Mesenchymal stem cell (in vitro differentiated cells and primary cell): ENCODE data around the gene MUC4.

Experiments
- DNase-seq: peaks from one replicate; pipeline ENCODE4 v3.0.0-alpha.2; 2013
- H2AFZ ChIP-seq: one replicate; pipeline ENCODE4 v1.6.1; 2013; ENCODE audit warnings: low read depth, mild to moderate bottlenecking, control low read depth, inconsistent platforms, low read length, moderate library complexity
- H2AK5ac ChIP-seq: 2 replicates; pipeline ENCODE4 v1.6.1; 2013; ENCODE audit warnings: low read length, moderate library complexity, mild to moderate bottlenecking, inconsistent platforms; ENCODE audit not compliant: severe bottlenecking
- H2BK120ac ChIP-seq: one replicate; pipeline ENCODE4 v1.6.1; 2013; ENCODE audit warnings: low read depth, mild to moderate bottlenecking, inconsistent platforms, low read length, moderate library complexity
- H2BK12ac ChIP-seq, 2 experiments: one replicate each; pipeline ENCODE4 v1.6.1; 2013; ENCODE audit warnings: inconsistent platforms in 2 of 2, low read length in 2 of 2, mild to moderate bottlenecking in 2 of 2, moderate library complexity in 2 of 2, control low read depth in 1 of 2
- H2BK15ac ChIP-seq: one replicate; pipeline ENCODE4 v1.6.1; 2013; ENCODE audit warnings: mild to moderate bottlenecking, low read depth, inconsistent platforms; ENCODE audit not compliant: poor library complexity, severe bottlenecking
- H2BK5ac ChIP-seq: 2 replicates; pipeline ENCODE4 v1.6.1; 2013; ENCODE audit warnings: low read depth, mild to moderate bottlenecking, low read length, control low read depth, inconsistent platforms; ENCODE audit not compliant: poor library complexity, severe bottlenecking
- H3K14ac ChIP-seq, 2 experiments: one replicate each; pipeline ENCODE4 v1.6.1; 2013; ENCODE audit warnings: inconsistent platforms in 2 of 2, low read length in 2 of 2, control low read depth in 1 of 2, mild to moderate bottlenecking in 1 of 2, moderate library complexity in 1 of 2
- H3K18ac ChIP-seq, 2 experiments: one replicate each; pipeline ENCODE4 v1.6.1; 2013; ENCODE audit warnings: inconsistent platforms in 2 of 2, low read length in 2 of 2, control low read depth in 1 of 2, low read depth in 1 of 2, mild to moderate bottlenecking in 1 of 2
- H3K23ac ChIP-seq, 2 experiments: one replicate each; pipeline ENCODE4 v1.6.1; 2013; ENCODE audit warnings: inconsistent platforms in 2 of 2, low read length in 2 of 2, mild to moderate bottlenecking in 2 of 2, moderate library complexity in 2 of 2, control low read depth in 1 of 2
- H3K27ac ChIP-seq: 2 replicates; pipeline ENCODE4 v1.5.1; 2013; ENCODE audit warnings: mild to moderate bottlenecking, moderate library complexity, low read length, control low read depth, inconsistent platforms; ENCODE audit not compliant: poor library complexity, severe bottlenecking
- H3K27me3 ChIP-seq, 2 experiments: 2 replicates each; pipeline versions ENCODE4 v1.6.1 to v1.7.0; 2013; ENCODE audit warnings: low read length in 2 of 2, mild to moderate bottlenecking in 2 of 2, moderate library complexity in 2 of 2, control low read depth in 1 of 2, inconsistent platforms in 1 of 2; ENCODE audit not compliant: control insufficient read depth in 1 of 2, insufficient read depth in 1 of 2
- H3K36me3 ChIP-seq, 2 experiments: 2 replicates each; pipeline versions ENCODE4 v1.6.1 to v1.7.0; 2013; ENCODE audit warnings: low read length in 2 of 2, control low read depth in 1 of 2, inconsistent platforms in 1 of 2, low read depth in 1 of 2, mild to moderate bottlenecking in 1 of 2; ENCODE audit not compliant: insufficient read depth in 2 of 2, control insufficient read depth in 1 of 2
- H3K4ac ChIP-seq, 2 experiments: one replicate each; pipeline ENCODE4 v1.6.1; 2013; ENCODE audit warnings: inconsistent platforms in 2 of 2, low read length in 2 of 2, mild to moderate bottlenecking in 2 of 2, moderate library complexity in 2 of 2, control low read depth in 1 of 2, low read depth in 1 of 2
- H3K4me1 ChIP-seq: 2 replicates; pipeline ENCODE4 v1.6.1; 2013; ENCODE audit warnings: low read depth, low read length, control low read depth; ENCODE audit not compliant: control insufficient read depth, insufficient read depth
- H3K4me2 ChIP-seq: 2 replicates; pipeline ENCODE4 v1.6.1; 2013; ENCODE audit warnings: low read length, mild to moderate bottlenecking, inconsistent platforms; ENCODE audit not compliant: poor library complexity, severe bottlenecking
- H3K4me3 ChIP-seq, 2 experiments: 2 replicates each; pipeline versions ENCODE4 v1.5.1 to v1.7.0; 2013; ENCODE audit warnings: low read length in 2 of 2, mild to moderate bottlenecking in 2 of 2, control low read depth in 1 of 2, low read depth in 1 of 2; ENCODE audit not compliant: insufficient read depth in 1 of 2
- H3K79me1 ChIP-seq: replicated peaks from 2 replicates; pipeline ENCODE4 v1.6.1; 2013; ENCODE audit warnings: mild to moderate bottlenecking, control low read depth, low read length, inconsistent platforms; ENCODE audit not compliant: poor library complexity, severe bottlenecking
- H3K9ac ChIP-seq: 2 replicates; pipeline ENCODE4 v1.7.0; 2013; ENCODE audit warnings: mild to moderate bottlenecking, low read length, moderate library complexity
- H3K9me3 ChIP-seq: 2 replicates; pipeline ENCODE4 v1.7.0; 2013; ENCODE audit warnings: mild to moderate bottlenecking, low read length; ENCODE audit not compliant: control insufficient read depth
- H4K8ac ChIP-seq: one replicate; pipeline ENCODE4 v1.6.1; 2013; ENCODE audit warnings: inconsistent platforms, mild to moderate bottlenecking, low read length, moderate library complexity
- H4K91ac ChIP-seq: one replicate; pipeline ENCODE4 v1.6.1; 2013; ENCODE audit warnings: mild to moderate bottlenecking, low read length, inconsistent platforms
- WGBS: methylation state at CpG from one replicate; pipeline ENCODE4 v1.1.7; 2013; ENCODE audit warnings: mixed read lengths; 5-methylcytosine and 5-hydroxymethylcytosine counted together

The MUC4 gene

GRCh38 chr3:195777975-195778374 lies 33.8 kb downstream of the MUC4 start:
- Histone ChIP-seq H2BK12ac (no peak overlapping the region), H3K4me1 (no peaks in the 10 kb centered on the region), H3K23ac (no peak overlapping the region), H3K27me3 (peaks cover 0 to 12% of the 10 kb centered on the region in 2 experiments), H3K9me3 (no peaks in the 10 kb centered on the region), H3K79me1 (no peaks in the 10 kb centered on the region), H4K91ac (no peak overlapping the region), H3K4me2 (no peak overlapping the region), H2BK5ac (no peak overlapping the region), H2BK15ac (no peak overlapping the region), H2AK5ac (no peak overlapping the region), H2AFZ (no peak overlapping the region), H2BK120ac (no peak overlapping the region), H3K4me3 (no peak overlapping the region), H3K9ac (no peak overlapping the region), H3K18ac (no peak overlapping the region), H3K4ac (no peak overlapping the region), H3K14ac (no peak overlapping the region), H3K36me3 (no peaks in the 10 kb centered on the region), H4K8ac (no peak overlapping the region), H3K27ac (no peak overlapping the region)
- no peak for DNase-seq
- WGBS, result 87% methylated on average over 6 of the region's 11 CpGs

- WGBS, result 62% methylated on average over 13 of the region's 13 CpGs
- Histone ChIP-seq H3K18ac (no peak overlapping the region), H3K9me3 (no peaks in the 10 kb centered on the region), H4K8ac (no peak overlapping the region), H3K4me3 (no peak overlapping the region), H2AK5ac (no peak overlapping the region), H3K27me3 (peaks cover 0 to 20% of the 10 kb centered on the region in 2 experiments), H3K14ac (no peak overlapping the region), H3K4me2 (no peak overlapping the region), H2AFZ (no peak overlapping the region), H3K36me3 (no peaks in the 10 kb centered on the region), H3K4me1 (no peaks in the 10 kb centered on the region), H2BK5ac (no peak overlapping the region), H3K9ac (no peak overlapping the region), H4K91ac (no peak overlapping the region), H3K27ac (no peak overlapping the region), H3K79me1 (no peaks in the 10 kb centered on the region), H3K4ac (no peak overlapping the region), H2BK120ac (no peak overlapping the region), H2BK15ac (no peak overlapping the region), H2BK12ac (no peak overlapping the region), H3K23ac (no peak overlapping the region)
- no peak for DNase-seq
These were observed 36.8 kb downstream of the MUC4 start for GRCh38 chr3:195774917-195775316.

GRCh38 chr3:195773956-195774537 lies 37.7 kb downstream of the MUC4 start:
- Histone ChIP-seq H3K27me3 (peaks cover 0 to 28% of the 10 kb centered on the region in 2 experiments), H3K4me2 (no peak overlapping the region), H3K27ac (no peak overlapping the region), H3K18ac (no peak overlapping the region), H2BK120ac (no peak overlapping the region), H3K4me1 (no peaks in the 10 kb centered on the region), H3K79me1 (no peaks in the 10 kb centered on the region), H2BK15ac (no peak overlapping the region), H4K8ac (no peak overlapping the region), H2AFZ (no peak overlapping the region), H3K9me3 (no peaks in the 10 kb centered on the region), H4K91ac (no peak overlapping the region), H2BK5ac (no peak overlapping the region), H3K36me3 (no peaks in the 10 kb centered on the region), H2AK5ac (no peak overlapping the region), H3K4ac (no peak overlapping the region), H3K4me3 (no peak overlapping the region), H2BK12ac (no peak overlapping the region), H3K14ac (no peak overlapping the region), H3K23ac (no peak overlapping the region), H3K9ac (no peak overlapping the region)
- WGBS, result 84% methylated on average over 23 of the region's 23 CpGs
- DNase-seq, result no peak

- Histone ChIP-seq H3K18ac (no peak overlapping the region), H3K9me3 (no peaks in the 10 kb centered on the region), H3K4me3 (no peak overlapping the region), H2BK12ac (no peak overlapping the region), H3K27me3 (peaks cover 0 to 27% of the 10 kb centered on the region in 2 experiments), H4K91ac (no peak overlapping the region), H3K4me2 (no peak overlapping the region), H3K23ac (no peak overlapping the region), H2AK5ac (no peak overlapping the region), H2BK15ac (no peak overlapping the region), H4K8ac (no peak overlapping the region), H3K36me3 (no peaks in the 10 kb centered on the region), H2BK5ac (no peak overlapping the region), H3K14ac (no peak overlapping the region), H3K4me1 (peaks cover 3% of the 10 kb centered on the region), H2BK120ac (no peak overlapping the region), H2AFZ (no peak overlapping the region), H3K79me1 (no peaks in the 10 kb centered on the region), H3K4ac (no peak overlapping the region), H3K27ac (no peak overlapping the region), H3K9ac (no peak overlapping the region)
- DNase-seq, result no peak
- 85% methylated on average over 14 of the region's 14 CpGs for WGBS
These were observed 40.0 kb downstream of the MUC4 start for GRCh38 chr3:195771646-195772300.
